Stimulated activated CD4-positive, alpha-beta T cell treated with anti-CD3 and anti-CD28 coated beads, Interleukin-12 subunit alpha, Interleukin-12 subunit beta, amount 100 ng/mL, for 48 hours (primary cell): ENCODE measurements around the gene RESF1.

Experiments
- DNase-seq, 3 donors: peaks; one replicate each; pipeline ENCODE4 v3.0.0-alpha.2; 2020; ENCODE audit warnings: low read depth in 2 of 3, low spot score in 1 of 3

Gene RESF1

GRCh38 chr12:31959701-31960391, 631 bp downstream of the RESF1 start:
- peak; percentile 52 to 67 (median 54) for DNase-seq

DNA sequence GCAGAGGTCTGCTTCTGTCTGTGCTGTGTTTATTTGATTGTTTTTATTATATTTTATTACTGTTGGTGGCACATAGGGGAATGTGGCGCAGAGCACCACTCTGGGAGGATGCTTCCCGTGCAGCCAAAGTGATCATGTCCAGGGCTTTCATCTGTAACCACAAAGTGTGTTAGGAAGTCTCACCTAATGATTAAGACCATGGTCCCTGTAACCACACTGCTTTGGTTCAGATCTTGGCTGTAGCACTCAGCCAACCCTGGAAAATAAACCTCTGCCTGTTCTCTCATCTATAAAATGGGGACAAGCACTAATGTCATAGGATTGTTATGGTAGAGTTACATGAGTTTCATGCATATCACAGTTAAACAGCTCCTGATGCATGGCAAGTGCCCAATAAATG, 1.9 kb downstream of the RESF1 start:
- DNase-seq: no peak

DNA sequence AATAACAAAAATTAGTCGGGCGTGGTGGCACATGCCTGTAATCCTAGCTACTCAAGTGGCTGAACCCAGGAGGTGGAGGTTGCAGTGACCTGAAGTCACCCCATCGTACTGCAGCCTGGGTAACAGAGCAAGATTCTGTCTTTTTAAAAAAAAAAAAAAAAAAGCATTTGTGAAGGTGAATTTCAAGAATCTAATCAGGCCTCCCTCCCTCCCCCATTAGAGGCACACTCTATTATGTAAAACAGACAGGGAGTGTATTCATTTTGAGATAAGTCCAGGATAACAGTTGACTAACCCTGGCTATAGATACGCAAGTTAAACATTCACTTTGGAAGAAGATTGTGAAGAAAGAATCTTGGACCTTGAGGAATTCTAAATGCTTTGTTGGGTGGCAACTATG, 2.9 kb downstream of the RESF1 start:
- DNase-seq: no peak

DNA sequence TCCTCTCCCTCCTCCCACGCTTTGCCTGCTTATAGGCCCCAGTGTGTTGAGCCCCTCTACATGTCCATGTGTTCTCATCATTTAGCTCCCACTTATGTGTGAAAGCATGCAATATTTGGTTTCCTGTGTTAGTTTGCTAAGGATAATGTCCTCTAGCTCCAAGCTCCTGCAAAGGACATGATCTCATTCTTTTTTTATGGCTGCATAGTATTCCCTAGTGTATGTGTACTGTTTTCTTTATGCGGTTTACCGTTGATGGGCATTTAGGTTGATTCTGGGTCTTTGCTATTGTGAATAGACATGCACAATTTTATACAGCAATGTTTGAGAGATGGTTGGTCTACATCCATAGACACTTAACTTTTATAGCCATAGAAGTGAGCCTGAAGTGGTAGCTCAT, 5.1 kb downstream of the RESF1 start:
- no peak for DNase-seq

DNA sequence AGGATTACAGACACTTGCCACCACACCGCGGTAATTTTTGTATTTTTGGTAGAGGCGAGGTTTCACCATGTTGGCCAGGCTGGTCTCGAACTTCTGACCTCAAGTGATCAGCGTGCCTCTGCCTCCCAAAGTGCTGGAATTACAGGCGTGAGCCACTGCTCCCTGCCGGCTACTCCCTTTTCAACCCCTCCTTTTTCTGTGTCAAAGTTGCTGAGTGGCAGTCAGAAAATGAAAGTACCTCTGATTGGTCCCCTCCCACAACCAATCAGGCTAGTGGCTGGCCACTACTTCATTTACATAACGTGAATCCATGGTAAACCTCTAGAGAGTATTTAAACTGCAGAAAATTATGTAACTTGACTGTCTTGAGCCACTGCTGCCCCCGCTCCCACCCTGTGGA, 5.9 kb downstream of the RESF1 start:
- no peak for DNase-seq

DNA sequence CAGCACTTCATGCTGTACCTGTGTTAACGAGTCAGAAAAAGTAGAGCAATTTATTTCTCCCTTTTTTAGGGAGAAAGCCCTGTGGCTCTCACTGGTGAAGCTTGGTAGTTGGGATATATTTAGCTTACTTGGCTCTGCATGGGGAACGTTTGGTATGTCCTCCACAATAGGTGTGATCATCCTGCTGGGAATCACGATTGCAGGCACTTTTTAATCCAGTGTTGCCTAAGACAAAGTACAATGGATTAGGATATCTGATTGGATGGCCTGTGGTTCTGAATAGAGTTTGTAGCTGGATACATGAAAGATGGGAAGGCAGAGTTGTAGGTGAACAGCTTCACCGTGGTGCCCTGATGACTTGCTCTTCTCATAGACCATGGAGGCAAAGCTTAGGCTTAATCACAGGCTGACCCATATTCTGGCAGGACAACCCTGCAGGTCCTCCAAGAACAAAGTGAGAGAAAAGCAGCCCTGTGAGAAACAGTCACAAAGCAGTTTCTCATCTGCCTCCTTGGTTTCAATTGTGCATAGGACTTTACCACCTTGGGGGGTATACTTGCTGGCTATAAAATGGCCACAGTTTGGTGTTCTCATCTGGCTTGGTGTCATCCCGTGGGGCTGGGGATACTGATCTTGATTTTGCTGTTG, 7.5 kb downstream of the RESF1 start:
- DNase-seq: no peak

DNA sequence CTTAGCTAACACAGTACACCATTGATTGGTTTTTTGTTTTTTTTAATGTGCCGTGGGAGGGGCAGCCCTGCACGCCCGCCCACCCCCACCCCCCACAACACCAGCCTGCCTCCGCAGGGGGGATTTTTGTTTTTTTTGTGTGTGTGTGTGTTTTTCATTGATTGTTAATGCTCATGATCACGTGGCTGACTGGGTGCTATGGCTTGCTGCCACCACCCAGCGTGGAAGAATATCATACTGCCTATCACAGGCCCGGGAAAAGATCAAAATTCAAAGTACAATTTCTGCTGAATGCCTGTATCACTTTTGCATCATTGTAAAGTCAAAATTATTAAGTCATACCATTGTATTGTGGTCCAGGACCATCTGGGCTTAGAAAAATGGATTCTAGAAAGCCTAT, 8.3 kb downstream of the RESF1 start:
- DNase-seq: no peak

- no peak for DNase-seq
Observed at GRCh38 chr12:31970199-31970598, 11.0 kb downstream of the RESF1 start.

GRCh38 chr12:31973818-31974217, 14.6 kb downstream of the RESF1 start:
- no peak for DNase-seq

- DNase-seq: no peak
Observed at GRCh38 chr12:31974673-31975072, 15.5 kb downstream of the RESF1 start.

GRCh38 chr12:31984806-31985591, 25.8 kb downstream of the RESF1 start:
- no peak for DNase-seq

GRCh38 chr12:31985832-31986231, 26.6 kb downstream of the RESF1 start:
- no peak for DNase-seq

DNA sequence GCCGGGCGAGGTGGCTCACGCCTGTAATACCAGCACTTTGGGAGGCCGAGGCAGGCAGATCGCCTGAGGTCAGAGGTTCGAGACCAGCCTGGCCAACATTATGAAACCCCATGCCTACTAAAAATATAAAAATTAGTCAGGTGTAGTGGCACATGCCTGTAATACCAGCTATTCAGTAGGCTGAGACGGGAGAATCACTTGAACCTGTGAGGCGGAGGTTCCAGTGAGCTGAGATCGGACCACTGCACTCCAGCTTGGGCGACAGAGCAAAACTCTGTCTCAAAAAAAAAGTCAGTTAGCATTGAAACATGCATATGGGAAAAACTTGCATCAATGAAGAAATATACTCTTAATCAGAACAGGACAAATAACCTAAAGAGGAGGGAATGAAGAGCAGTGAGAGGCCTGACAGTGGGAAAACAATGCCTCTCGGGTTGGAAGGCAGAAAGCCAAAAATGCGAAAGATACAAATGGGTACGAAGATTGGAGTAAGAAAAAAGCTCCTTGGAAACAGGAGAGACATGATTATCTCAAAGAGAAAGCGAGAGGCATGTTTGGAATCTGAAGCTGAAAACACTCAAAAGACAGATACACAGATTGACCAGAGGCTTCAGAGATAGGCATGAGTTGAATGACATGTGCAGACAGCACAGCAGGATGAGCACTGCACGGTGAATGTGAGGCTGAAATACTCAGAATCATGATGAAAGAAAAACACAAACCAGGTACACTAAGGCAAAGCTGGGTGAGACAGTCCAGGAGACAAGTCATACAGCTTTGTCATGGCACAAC, 30.6 kb downstream of the RESF1 start:
- DNase-seq: no peak

GRCh38 chr12:31991146-31991545, 31.9 kb downstream of the RESF1 start:
- DNase-seq: no peak

- no peak for DNase-seq
Observed at GRCh38 chr12:31991815-31992214, 32.6 kb downstream of the RESF1 start.

GRCh38 chr12:31999692-32000091, 40.5 kb downstream of the RESF1 start:
- DNase-seq: no peak

GRCh38 chr12:32000373-32001005, 41.3 kb downstream of the RESF1 start:
- DNase-seq: no peak

DNA sequence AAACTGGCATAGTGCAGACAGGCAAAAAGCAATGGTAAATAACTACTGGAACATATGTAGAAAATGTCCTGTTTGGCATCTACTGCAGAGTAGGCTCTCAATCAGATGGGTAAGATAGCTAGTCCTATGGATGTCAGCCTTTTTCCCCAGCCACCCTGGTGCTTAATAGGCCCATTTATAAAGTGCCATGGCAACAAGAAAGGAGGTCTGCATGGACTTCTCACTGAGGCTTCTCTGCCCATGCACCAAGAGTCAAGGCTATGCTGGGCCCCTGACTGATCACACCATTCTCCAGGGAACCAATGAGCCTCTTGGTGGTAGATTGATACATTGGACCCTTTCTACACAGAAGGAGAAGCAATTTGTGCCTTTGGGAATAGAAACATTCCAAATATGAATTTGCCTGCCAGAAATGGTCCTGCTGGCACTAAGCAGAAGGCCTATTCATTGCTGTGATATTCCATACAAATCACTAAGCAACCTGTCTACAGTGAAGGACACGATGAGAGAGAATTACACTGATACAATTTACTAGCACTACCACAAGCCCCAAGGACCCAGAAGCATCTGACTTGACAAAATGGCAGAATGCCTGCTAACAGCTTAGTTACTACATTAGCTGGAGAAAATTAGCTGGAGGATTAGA, 43.8 kb downstream of the RESF1 start:
- DNase-seq: no peak

DNA sequence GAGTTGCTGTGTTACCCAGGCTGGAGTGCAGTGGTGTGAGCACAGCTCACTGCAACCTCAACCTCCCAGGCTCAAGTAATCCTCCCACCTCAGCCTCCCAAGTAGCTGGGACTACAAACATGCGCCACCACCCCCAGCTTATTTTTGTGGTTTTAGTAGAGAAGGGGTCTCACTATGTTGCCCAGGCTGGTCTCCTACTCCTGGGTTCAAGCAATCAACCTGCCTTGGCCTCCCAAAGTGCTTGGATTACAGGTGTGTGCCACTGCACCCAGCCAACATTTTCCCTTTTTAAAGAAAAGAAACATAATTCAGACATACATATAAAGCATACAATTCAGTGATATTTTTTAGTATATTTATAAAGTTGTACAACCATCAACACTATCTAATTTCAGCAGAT, 44.4 kb downstream of the RESF1 start:
- no peak for DNase-seq

- no peak for DNase-seq
Observed at GRCh38 chr12:32005496-32006125, 46.4 kb downstream of the RESF1 start.
